Measurements from ENCODE around the gene KCTD21.

The KCTD21 gene

GRCh38 chr11:78138291-78138690 lies 50.1 kb downstream of the KCTD21 start:
- DNase-seq: no peak

- DNase-seq: no peak
These were observed 56.0 kb downstream of the KCTD21 start for GRCh38 chr11:78132475-78132874.

- DNase-seq: no peak
These were observed 56.5 kb downstream of the KCTD21 start for GRCh38 chr11:78131956-78132355.

- no peak for DNase-seq
These were observed 61.0 kb downstream of the KCTD21 start for GRCh38 chr11:78127403-78127802.

All from NCI-H1092 (cell line).